Ascending aorta (tissue), 2 donors: Measurements from ENCODE around the gene CDH23. TPM values are rescaled to one million over a fixed set of nuclear protein-coding genes. Genes with fewer than 3 reads are reported as not detected.

Experiments
- DNase-seq, 2 donors: peaks; one replicate each; pipeline ENCODE4 v3.0.0-alpha.2; 2019; ENCODE audit warnings: low spot score in 2 of 2
- H3K27ac ChIP-seq, 2 donors: fragments of 200-600 bp; sonication (generic); one replicate each; pipeline ENCODE4 v1.5.1; 2016 to 2017; ENCODE audit warnings: mild to moderate bottlenecking in 1 of 2
- H3K27me3 ChIP-seq: fragments of 200-600 bp; sonication (generic); one replicate; pipeline ENCODE4 v1.5.1; 2017
- H3K36me3 ChIP-seq, 2 donors: fragments of 200-600 bp; sonication (generic); one replicate each; pipeline ENCODE4 v1.5.1; 2016
- H3K4me1 ChIP-seq, 2 donors: fragments of 200-600 bp; sonication (generic); one replicate each; pipeline ENCODE4 v1.5.1; 2016 to 2017; ENCODE audit warnings: mild to moderate bottlenecking in 1 of 2
- H3K4me3 ChIP-seq, 2 donors: fragments of 200-600 bp; sonication (generic); one replicate each; pipeline ENCODE4 v1.5.1; 2016 to 2017; ENCODE audit warnings: mild to moderate bottlenecking in 1 of 2
- H3K9me3 ChIP-seq, 2 donors: fragments of 200-600 bp; sonication (generic); one replicate each; pipeline ENCODE4 v1.5.1; 2016
- CTCF ChIP-seq, 3 experiments: fragments of 200-600 bp in 2 of 3; fragments of 450-650 bp in 1 of 3; sonication (generic) in 2 of 3; IDR thresholded peaks; one replicate each; pipeline ENCODE4 v1.5.1; 2016 to 2019; ENCODE audit warnings: antibody characterized with exemption in 3 of 3, mild to moderate bottlenecking in 1 of 3, moderate library complexity in 1 of 3
- intact Hi-C: fragments of 100-400 bp; cut with DNase I; formaldehyde crosslinking; loops from one replicate; pipeline ENCODE4 v1.15.1; 2023
- total RNA-seq: library from RNA; depleted of rRNA; stranded (reverse); fragments of >200 nt; gene quantifications from one replicate; pipeline ENCODE4 v1.1.0, GENCODE V29; 2016

The CDH23 gene
- total RNA-seq, 1 donor from 2014 or later: 40.9 TPM

GRCh38 chr10:71351628-71352319 lies 44.9 kb upstream of the CDH23 start:
- Histone ChIP-seq H3K9me3 (no peaks in the 10 kb centered on the region), H3K27me3 (no peaks in the 10 kb centered on the region), H3K4me1 (no peaks in the 10 kb centered on the region), H3K36me3 (peaks cover 3 to 24% of the 10 kb centered on the region in 2 donors), H3K27ac (no peak overlapping the region), H3K4me3 (no peak overlapping the region)
- intact Hi-C loops: no loop called here
- no peak for DNase-seq
- TF ChIP-seq CTCF (IDR thresholded peaks at IDR 0.05): no peak

- Histone ChIP-seq H3K27me3 (no peaks in the 10 kb centered on the region), H3K27ac (no peak overlapping the region), H3K4me1 (no peaks in the 10 kb centered on the region), H3K36me3 (peaks cover 9 to 28% of the 10 kb centered on the region in 2 donors), H3K4me3 (no peak overlapping the region), H3K9me3 (no peaks in the 10 kb centered on the region)
- intact Hi-C loops: no loop called here
- DNase-seq: no peak
- no peak for TF ChIP-seq CTCF (IDR thresholded peaks at IDR 0.05)
These were observed 43.1 kb upstream of the CDH23 start for GRCh38 chr10:71353639-71354038.

GRCh38 chr10:71354776-71355175 lies 41.9 kb upstream of the CDH23 start:
- H3K27ac ChIP-seq: no peak overlapping the region
- H3K4me3 ChIP-seq: no peak overlapping the region
- peaks cover 9 to 28% of the 10 kb centered on the region in 2 donors for H3K36me3 ChIP-seq
- intact Hi-C loops: no loop called here
- H3K27me3 ChIP-seq: no peaks in the 10 kb centered on the region
- no peaks in the 10 kb centered on the region for H3K9me3 ChIP-seq
- no peaks in the 10 kb centered on the region for H3K4me1 ChIP-seq
- no peak for TF ChIP-seq CTCF (IDR thresholded peaks at IDR 0.05)
- no peak for DNase-seq

- peaks cover 9 to 28% of the 10 kb centered on the region in 2 donors for H3K36me3 ChIP-seq
These were observed 40.8 kb upstream of the CDH23 start for GRCh38 chr10:71355886-71356285.

GRCh38 chr10:71357792-71358265 lies 38.9 kb upstream of the CDH23 start:
- Histone ChIP-seq H3K27me3 (no peaks in the 10 kb centered on the region), H3K4me3 (no peak overlapping the region), H3K9me3 (no peaks in the 10 kb centered on the region), H3K36me3 (peaks cover 19 to 33% of the 10 kb centered on the region in 2 donors), H3K4me1 (no peaks in the 10 kb centered on the region), H3K27ac (no peak overlapping the region)
- TF ChIP-seq CTCF (IDR thresholded peaks at IDR 0.05): no peak
- intact Hi-C loops: no loop called here
- no peak for DNase-seq

More at GRCh38 chr10:71355886-71356285, 40.8 kb upstream of the CDH23 start:
- Histone ChIP-seq H3K27ac (no peak overlapping the region), H3K27me3 (no peaks in the 10 kb centered on the region), H3K4me1 (no peaks in the 10 kb centered on the region), H3K4me3 (no peak overlapping the region), H3K9me3 (no peaks in the 10 kb centered on the region)
- no peak for TF ChIP-seq CTCF (IDR thresholded peaks at IDR 0.05)
- intact Hi-C loops: no loop called here
- DNase-seq: no peak
